ENCODE measurements around the gene ZNF692.

ZNF692 gene

DNA sequence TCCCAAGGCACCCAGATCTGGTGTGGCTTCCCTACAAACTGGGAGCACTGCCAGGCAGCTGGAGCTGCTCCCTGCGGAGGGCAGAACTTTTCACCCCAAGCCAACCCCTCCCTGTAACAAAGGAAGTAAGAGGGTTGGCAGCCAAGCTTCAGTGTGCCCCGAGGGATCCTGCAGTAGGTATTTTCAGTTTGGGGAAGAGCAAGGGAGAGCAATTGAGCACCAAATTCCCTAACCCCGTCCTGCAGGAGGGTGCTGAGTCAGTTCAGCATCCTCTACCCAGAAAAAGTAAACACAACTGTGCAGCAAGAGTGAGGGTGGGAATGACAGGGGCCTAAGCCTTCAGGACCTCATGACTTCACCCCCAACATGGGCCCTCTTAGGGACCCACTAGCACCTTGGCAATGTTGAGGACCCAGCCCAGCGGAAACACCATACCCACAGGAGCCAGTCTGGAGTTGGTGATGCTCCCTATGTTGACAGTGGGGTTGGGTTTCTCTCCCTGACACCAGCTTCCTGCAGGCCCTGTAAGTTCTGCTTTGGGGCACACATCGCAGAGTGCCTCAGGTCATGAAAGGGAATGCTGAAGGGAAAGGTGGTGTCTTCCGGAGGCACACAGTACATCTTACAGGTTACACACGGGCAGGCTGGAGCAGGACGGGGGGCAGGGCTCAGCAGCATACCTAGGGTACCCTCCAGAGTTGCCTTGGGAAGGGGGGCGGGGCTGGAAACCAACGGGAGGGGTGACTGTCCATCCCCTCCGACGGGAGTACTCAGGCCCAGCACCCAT lies 48.0 kb downstream of the ZNF692 start:
- TF ChIP-seq, protein P1, sequence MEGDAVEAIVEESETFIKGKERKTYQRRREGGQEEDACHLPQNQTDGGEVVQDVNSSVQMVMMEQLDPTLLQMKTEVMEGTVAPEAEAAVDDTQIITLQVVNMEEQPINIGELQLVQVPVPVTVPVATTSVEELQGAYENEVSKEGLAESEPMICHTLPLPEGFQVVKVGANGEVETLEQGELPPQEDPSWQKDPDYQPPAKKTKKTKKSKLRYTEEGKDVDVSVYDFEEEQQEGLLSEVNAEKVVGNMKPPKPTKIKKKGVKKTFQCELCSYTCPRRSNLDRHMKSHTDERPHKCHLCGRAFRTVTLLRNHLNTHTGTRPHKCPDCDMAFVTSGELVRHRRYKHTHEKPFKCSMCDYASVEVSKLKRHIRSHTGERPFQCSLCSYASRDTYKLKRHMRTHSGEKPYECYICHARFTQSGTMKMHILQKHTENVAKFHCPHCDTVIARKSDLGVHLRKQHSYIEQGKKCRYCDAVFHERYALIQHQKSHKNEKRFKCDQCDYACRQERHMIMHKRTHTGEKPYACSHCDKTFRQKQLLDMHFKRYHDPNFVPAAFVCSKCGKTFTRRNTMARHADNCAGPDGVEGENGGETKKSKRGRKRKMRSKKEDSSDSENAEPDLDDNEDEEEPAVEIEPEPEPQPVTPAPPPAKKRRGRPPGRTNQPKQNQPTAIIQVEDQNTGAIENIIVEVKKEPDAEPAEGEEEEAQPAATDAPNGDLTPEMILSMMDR (IDR thresholded peaks at IDR 0.05) = no peak
- Histone ChIP-seq H3K27me3 (ENCODE audit: control insufficient read depth, insufficient read depth, low read length) (no peaks in the 10 kb centered on the region), H3K27ac (no peak overlapping the region), H3K9me3 (ENCODE audit: control insufficient read depth, low read length) (no peaks in the 10 kb centered on the region), H3K4me2 (ENCODE audit: low read length) (no peak overlapping the region), H3K79me2 (no peaks in the 10 kb centered on the region), H3K36me3 (ENCODE audit: control insufficient read depth, insufficient read depth, low read length) (no peaks in the 10 kb centered on the region), H3K4me1 (no peaks in the 10 kb centered on the region), H2AFZ (no peak overlapping the region), H3K4me3 (ENCODE audit: low read depth, low read length) (no peak overlapping the region), H3K9ac (no peak overlapping the region)

DNA sequence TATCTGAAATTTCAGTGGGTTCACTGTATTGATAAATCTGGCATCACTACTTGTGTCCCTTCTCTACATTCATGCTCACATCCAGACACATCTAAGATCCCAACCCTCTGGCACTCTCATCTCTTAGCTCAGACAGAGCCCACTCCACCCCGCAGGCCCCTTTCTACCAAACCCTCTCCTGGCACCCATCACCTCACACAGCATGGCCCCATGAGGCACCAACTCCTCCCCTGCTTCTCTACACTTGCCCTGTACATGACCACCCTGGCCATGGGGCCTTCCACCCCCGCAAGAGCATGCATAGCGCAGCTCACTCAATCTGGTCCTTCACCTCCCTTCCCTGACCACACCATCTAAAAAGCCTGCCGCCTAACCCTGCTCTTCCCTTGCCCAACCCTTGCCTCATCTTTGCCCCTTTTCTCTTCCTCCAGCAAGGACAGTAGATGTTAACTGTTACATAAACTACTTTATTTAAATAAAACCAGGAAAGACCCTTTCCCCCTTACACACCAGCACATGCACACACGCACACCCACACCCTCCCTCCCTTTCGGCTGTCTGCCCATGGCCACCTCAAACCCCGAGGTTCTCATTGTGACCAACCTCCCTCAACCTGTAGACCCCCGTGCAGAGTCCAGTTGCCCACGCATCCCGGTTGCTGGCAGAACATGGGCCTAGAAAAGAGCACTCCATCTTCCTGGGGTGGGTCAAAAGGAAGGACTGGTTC lies 48.7 kb downstream of the ZNF692 start:
- Histone ChIP-seq H3K36me3 (ENCODE audit: control insufficient read depth, insufficient read depth, low read length) (no peaks in the 10 kb centered on the region), H3K9me3 (ENCODE audit: control insufficient read depth, low read length) (no peaks in the 10 kb centered on the region), H3K9ac (no peak overlapping the region), H3K4me3 (ENCODE audit: low read depth, low read length) (no peak overlapping the region), H3K79me2 (no peaks in the 10 kb centered on the region), H3K27me3 (ENCODE audit: control insufficient read depth, insufficient read depth, low read length) (no peaks in the 10 kb centered on the region), H3K27ac (no peak overlapping the region), H3K4me2 (ENCODE audit: low read length) (no peak overlapping the region), H2AFZ (no peak overlapping the region), H3K4me1 (no peaks in the 10 kb centered on the region)
- TF ChIP-seq, protein P1 (IDR thresholded peaks at IDR 0.05) = no peak

DNA sequence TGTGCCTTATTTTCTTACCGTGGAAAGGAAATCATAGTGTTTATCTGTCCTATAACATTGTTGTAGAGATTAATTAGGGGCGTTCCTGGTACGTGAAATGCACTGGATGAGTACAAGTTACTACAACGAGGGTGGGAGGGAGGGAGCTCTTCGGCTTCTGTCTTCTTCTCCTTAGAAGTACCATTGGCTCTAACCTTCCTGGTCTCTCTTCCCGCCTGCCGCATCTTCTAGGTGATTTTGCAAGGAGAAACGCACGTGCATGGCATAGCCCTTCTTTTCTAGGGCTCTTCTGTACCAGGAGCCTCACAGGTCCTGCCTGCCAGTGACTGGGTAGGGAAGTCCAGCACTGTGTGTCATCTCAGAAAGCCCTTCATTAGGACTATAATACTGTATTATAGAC lies 50.0 kb downstream of the ZNF692 start:
- Histone ChIP-seq H3K9ac (no peak overlapping the region), H3K4me1 (no peaks in the 10 kb centered on the region), H3K36me3 (ENCODE audit: control insufficient read depth, insufficient read depth, low read length) (no peaks in the 10 kb centered on the region), H3K27me3 (ENCODE audit: control insufficient read depth, insufficient read depth, low read length) (no peaks in the 10 kb centered on the region), H3K4me3 (ENCODE audit: low read depth, low read length) (no peak overlapping the region), H3K4me2 (ENCODE audit: low read length) (no peak overlapping the region), H3K79me2 (no peaks in the 10 kb centered on the region), H2AFZ (no peak overlapping the region), H3K27ac (no peak overlapping the region), H3K9me3 (ENCODE audit: control insufficient read depth, low read length) (no peaks in the 10 kb centered on the region)
- TF ChIP-seq, protein P1 (IDR thresholded peaks at IDR 0.05) = no peak

DNA sequence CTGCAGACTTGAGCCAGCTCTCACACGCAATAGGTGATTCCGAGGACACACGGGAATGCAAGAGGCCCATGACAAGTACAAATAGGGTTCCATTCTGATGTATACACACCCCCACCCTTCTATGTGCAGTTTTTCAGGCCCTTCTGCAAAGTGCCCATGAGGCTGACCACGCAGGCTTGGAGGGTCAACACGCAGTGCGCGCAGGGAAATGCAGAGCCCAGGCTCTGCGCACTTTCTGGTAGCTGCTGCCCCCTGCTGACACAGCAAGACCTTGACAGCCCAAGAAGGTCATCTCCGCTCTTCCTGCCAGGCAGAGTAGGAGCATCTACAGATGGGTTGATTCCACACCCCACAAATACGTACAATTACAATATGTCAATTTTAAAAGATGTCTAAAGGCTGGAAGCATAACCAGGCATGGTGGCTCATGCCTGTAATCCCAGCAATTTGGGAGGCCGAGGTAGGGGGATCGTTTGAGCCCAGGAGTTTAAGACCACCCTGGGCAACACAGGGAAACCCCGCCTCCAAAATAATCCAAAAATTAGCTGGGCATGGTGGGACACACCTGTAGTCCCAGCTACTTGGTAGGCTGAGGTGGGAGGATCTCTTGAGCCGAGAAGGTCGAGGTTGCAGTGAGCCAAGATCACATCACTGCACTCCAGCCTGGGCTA lies 51.7 kb downstream of the ZNF692 start:
- H3K79me2 ChIP-seq = no peaks in the 10 kb centered on the region
- no peak overlapping the region for H2AFZ ChIP-seq
- H3K9ac ChIP-seq = no peak overlapping the region
- no peaks in the 10 kb centered on the region for H3K27me3 ChIP-seq (ENCODE audit: control insufficient read depth, insufficient read depth, low read length)
- H3K9me3 ChIP-seq (ENCODE audit: control insufficient read depth, low read length) = no peaks in the 10 kb centered on the region
- no peaks in the 10 kb centered on the region for H3K36me3 ChIP-seq (ENCODE audit: control insufficient read depth, insufficient read depth, low read length)
- TF ChIP-seq, protein P1 (IDR thresholded peaks at IDR 0.05) = peak; percentile 54
- no peaks in the 10 kb centered on the region for H3K4me1 ChIP-seq
- H3K4me2 ChIP-seq (ENCODE audit: low read length) = no peak overlapping the region
- H3K4me3 ChIP-seq (ENCODE audit: low read depth, low read length) = no peak overlapping the region
- no peak overlapping the region for H3K27ac ChIP-seq

All from parathyroid adenoma (tissue), 2 donors.